HG03342 (cell line): Measurements from ENCODE around the gene LRFN3.
"Not testable (repeated sequence)": the region's sequence is repeated elsewhere in the genome, so short reads cannot be mapped to it uniquely, and the experiment has no call there.

ENCODE experiments used
- ATAC-seq: cut with Tn5 transposase; IDR thresholded peaks from one replicate; pipeline ENCODE4 v1.9.1; 2021; ENCODE audit warnings: mild to moderate bottlenecking, moderate library complexity; ENCODE audit not compliant: unreplicated experiment

LRFN3 gene

DNA sequence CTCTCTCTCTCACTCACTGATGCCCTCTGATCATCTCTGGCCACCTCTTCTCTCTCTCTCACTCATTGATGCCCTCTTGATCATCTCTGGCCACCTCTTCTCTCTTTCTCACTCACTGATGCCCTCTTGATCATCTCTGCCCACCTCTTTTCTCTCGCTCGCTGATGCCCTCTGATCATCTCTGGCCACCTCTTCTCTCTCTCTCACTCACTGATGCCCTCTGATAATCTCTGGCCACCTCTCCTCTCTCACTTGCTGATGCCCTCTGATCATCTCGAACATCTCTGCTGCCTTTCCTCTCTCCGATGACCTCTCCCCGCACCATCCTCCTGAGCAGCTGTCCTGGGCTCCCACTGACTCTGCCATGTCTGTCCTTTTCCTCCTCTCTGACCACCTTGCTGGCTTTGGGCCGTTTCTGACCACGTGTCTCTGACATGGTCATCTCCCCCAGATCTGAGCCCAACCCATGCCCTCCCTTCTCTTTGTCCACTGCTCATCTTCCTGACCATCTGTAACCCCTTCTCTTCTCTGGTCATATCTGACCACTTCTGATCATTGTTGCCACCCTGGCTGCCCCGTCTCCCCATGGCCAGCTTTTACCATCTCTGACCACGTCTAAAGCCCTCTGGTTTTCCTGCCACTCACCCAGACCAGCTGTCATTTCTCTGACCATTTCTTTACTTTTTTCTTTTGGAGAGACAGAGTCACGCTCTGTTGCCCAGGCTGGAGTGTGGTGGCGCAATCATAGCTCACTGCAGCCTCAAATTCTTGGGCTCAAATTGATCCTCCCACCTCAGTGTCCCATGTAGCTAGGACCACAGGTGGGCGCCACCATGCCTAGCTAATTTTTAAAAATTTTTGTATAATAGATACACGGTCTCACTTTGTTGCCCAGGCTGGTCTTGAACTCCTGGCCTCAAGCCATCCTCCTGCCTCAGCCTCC, 2.4 kb downstream of the LRFN3 start:
- no peak for ATAC-seq

GRCh38 chr19:35939307-35940077, 3.3 kb downstream of the LRFN3 start:
- ATAC-seq = no peak

DNA sequence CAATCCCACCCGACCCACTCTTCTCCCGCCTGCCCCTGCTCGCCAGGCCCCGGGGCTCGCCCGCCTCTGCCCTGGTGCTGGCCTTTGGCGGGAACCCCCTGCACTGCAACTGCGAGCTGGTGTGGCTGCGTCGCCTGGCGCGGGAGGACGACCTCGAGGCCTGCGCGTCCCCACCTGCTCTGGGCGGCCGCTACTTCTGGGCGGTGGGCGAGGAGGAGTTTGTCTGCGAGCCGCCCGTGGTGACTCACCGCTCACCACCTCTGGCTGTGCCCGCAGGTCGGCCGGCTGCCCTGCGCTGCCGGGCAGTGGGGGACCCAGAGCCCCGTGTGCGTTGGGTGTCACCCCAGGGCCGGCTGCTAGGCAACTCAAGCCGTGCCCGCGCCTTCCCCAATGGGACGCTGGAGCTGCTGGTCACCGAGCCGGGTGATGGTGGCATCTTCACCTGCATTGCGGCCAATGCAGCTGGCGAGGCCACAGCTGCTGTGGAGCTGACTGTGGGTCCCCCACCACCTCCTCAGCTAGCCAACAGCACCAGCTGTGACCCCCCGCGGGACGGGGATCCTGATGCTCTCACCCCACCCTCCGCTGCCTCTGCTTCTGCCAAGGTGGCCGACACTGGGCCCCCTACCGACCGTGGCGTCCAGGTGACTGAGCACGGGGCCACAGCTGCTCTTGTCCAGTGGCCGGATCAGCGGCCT, 4.1 kb downstream of the LRFN3 start:
- ATAC-seq = no peak

DNA sequence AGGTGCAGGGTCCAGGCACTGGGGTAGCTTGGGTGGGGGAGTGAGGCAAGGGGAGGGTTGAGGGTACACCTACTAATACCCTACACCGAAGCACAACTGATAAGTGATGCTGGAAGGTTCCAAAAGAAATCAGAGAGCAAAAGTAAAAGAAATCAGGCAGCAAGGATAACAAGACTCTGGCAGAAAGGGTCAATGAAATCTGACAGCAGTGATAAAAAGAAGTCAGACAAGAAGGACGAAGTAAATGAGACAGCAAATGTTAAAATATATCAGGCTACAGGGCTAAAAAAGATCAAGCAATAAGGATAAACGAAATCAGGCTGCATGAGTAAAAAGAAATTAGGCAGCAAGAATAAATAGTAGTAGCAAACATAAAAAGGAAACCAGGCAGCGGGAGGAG, 4.7 kb downstream of the LRFN3 start:
- no peak for ATAC-seq

- ATAC-seq = no peak
Observed at GRCh38 chr19:35942235-35942634, 6.1 kb downstream of the LRFN3 start.

- no peak for ATAC-seq
Observed at GRCh38 chr19:35943321-35944301, 7.4 kb downstream of the LRFN3 start.

DNA sequence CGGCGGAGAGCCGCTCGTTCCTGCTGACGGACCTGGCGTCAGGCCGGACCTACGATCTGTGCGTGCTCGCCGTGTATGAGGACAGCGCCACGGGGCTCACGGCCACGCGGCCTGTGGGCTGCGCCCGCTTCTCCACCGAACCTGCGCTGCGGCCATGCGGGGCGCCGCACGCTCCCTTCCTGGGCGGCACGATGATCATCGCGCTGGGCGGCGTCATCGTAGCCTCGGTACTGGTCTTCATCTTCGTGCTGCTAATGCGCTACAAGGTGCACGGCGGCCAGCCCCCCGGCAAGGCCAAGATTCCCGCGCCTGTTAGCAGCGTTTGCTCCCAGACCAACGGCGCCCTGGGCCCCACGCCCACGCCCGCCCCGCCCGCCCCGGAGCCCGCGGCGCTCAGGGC, 8.4 kb downstream of the LRFN3 start:
- ATAC-seq = no peak

DNA sequence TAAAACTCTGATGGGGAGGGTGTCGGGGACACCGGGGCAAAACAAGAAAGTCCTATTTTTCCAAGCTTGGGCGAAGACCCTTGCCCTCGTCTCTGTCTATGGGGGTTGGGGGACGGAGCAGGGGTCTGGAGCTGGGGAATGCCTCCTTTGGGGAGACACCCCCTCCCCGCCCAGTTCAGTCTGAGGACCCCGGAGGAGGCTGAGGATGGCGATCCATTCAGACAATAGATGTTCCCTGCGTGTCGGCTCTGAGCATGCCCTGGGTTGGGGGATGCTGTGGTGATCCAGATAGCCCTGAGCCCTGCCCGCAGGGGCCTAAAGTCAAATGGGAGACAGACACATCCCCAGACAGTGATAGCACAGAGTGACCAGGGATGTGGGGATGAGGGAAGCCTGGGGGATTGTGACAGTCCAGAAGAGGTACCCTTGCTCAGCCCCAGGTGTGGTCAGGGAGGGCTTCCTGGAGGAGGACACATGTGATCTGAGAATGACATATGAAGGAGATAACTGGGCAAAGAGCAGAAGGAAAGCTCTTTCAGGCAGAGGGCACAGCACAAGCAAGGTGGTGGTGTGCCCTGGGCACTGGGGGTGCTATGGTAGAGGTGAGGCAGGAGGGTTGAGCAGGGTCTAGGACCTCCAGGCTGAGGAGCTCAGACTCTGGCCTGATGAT, 9.1 kb downstream of the LRFN3 start:
- no peak for ATAC-seq

DNA sequence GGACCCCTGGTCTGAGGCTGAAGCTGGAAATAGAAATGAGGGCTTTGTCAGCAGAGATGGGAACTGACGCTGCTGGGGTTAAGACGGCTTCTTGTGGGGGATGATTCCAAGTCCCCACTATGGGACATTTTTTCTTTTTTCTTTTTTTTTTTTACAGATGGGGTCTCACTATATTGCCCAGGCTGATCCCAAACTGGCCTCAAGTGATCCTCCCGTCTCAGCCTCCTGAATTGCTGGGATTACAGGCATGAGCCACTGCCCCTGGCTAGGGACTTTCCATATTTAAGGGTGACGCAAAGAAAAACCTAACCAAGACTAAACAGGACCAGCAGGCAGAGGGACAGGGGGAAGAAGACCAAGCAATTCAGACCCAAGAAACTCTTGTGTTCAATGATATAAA, 10.0 kb downstream of the LRFN3 start:
- no peak for ATAC-seq

DNA sequence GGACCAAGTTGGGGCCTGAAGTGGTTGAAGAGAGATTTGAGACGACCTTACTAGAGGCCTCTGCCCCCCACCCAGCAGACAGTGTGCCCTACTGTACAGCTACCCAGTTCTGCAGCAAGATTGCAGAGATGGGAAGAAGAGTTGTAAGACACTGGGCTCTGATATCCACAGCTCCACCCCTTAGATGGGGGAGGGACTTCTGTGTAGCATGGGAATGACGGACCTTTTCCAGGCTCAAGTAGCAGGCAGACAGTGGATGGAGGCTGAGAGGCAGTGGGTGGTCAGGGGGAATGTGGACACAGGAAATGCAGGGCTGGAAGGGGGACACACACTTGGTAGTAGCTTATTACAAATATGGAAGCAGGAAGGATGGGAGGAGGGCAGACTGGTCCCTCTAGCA, 13.0 kb downstream of the LRFN3 start:
- no peak for ATAC-seq

GRCh38 chr19:35955881-35956634, 19.9 kb downstream of the LRFN3 start:
- no peak for ATAC-seq

DNA sequence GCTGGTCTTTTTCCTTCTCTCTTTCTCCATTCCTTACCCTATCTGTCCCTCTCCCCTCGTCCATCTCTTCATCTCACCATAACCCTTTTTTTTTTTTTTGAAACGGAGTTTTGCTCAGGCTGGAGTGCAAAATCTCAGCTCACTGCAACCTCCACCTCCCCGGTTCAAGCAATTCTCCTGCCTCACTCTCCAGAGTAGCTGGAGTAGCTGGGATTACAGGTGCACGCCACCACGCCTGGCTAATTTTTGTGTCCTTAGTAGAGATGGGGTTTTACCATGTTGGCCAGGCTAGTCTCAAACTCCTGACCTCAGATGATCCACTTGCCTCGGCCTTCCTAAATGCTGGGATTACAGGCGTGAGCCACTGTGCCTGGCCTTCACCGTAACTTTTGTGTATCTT, 21.2 kb downstream of the LRFN3 start:
- ATAC-seq = not testable (repeated sequence)

DNA sequence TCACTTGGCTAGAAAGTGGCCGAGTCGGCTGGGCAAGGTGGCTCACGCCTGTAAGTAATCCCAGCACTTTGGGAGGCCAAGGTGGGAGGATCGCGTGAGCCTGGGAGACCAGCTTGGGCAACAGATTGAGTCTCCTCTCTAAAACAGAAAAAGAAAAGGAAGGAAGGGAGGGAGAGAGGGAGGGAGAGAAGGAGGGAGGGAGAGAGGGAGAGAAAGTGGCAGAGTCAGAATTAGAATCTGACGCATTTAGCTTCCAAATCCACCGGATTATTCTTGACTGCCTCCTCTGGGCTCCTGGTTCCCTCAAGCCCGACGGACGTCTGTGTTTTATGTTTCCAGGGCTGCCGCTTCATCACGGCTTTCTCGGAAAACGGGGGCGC, 22.5 kb downstream of the LRFN3 start:
- ATAC-seq = no peak

DNA sequence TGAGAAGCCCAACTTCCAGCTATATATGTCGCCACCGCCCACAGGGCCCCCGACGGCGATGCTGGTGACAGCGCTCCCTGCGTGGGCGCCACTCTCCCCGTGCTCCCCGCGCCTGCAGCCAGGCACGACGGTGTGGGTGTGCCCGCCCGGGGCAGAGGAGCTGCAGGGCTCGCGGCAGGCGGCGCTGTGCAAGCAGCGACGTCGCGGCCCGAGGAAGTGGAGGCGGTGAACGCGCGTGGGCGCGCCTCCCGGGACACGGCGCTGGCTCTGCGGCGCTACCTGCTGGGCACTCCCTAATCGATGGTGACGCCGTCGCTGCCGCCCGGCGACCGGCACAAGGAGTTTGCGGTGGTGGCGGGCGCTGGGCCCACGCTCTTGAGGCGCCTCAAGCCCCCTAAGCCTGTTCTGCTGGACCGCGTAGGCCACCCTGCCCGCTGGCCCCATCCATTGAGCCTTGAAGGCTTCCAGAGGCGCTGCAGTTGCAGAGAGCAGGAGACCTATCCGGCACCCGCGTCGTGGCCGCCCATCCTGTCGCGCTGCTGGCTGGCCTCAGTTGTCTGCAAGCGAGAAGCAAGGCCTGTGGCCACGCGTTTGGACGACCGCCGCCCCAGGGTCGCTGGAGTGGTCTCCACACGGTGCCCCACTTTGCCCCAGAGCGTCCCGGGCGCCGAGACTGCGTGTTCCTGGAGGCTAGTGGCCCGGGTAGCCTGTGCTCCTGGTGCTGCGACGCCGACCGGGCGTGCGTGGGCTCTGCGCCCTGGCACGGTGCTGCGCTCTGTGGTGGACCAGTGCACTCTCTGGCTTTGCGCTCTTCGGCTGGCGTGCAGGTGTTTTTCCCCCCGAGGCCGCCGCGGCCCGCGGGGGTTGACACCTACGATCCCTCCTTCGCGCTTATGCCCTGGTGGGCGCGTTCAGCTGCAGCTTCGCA, 23.1 kb downstream of the LRFN3 start:
- no peak for ATAC-seq

DNA sequence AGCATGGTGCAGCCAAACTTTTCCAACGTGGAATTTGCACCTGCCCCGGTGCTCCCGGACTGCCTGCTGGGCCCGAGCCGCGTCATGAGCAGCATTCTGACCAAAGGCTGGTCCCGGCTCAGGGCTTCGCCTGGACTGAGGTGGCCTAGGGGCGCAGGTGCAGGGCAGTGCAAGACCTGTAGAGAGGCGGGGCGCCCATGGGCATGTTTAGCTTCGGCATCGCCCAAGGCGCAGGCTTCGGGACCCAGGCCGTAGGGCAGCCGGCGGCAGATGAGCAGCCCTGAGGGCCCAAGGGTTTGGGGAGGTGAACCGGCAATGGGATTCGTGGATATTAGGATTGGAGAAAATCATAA, 23.8 kb downstream of the LRFN3 start:
- no peak for ATAC-seq

DNA sequence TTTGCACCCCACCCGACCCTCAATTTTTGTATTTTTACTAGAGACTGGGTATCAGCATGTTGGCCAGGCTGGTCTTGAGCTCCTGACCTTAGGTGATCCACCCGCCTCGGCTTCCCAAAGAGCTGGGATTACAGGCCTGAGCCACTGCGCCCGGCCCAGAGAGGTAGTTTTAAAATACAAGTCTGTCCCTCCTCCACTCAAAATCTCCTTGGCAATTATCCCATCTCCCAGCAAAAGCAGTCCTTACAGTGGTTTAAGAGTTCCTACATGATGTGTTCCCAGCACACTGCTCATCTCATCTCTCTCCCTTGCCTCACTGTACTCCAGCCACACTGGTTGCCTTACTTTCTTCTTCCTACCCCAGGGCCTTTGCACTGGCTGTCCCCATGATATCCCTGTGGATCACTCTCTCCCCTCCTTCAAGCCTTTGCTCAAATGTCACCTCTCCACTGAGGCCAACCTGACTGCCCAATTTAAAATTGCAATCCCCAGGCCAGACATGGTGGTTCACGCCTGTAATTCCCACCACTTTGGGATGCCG, 24.3 kb downstream of the LRFN3 start:
- no peak for ATAC-seq

GRCh38 chr19:35963514-35963913, 27.3 kb downstream of the LRFN3 start:
- ATAC-seq = no peak

DNA sequence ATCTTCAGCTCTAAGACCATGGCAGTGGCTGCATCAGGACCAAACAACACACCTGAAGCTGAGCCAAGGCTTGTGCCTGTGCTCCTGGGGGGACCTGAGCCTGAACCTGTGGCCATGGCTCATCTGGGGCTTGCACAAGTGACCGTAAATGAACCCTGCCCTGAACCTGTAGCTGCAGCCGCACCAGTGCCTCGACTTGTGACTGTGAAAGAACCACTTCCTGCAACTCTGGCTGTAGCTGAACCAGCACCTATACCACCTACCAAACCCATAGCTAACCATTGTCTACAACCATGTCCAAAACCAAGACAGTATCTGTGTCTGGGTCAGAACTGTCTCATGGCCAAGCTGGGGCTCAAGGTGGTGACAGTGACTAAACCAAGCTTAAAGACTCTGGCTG, 30.6 kb downstream of the LRFN3 start:
- no peak for ATAC-seq
